ENCODE measurements around the gene HLA-DQB2. TPM values are rescaled to one million over a fixed set of nuclear protein-coding genes. Genes with fewer than 3 reads are reported as not detected.
A peak's percentile ranks its signal among the peaks of the same experiment; 100 is the strongest.
"Not testable (repeated sequence)": the region's sequence is repeated elsewhere in the genome, so short reads cannot be mapped to it uniquely, and the experiment has no call there.

Gene HLA-DQB2
- total RNA-seq (2022) (not detected in 2 replicates), Bru-seq, nascent RNA (not detected), BruChase-seq, experiment 1, labeled RNA remaining after a 6-hour chase (not detected), BruChase-seq, experiment 2, labeled RNA remaining after a 2-hour chase (not detected)
- long read RNA-seq: 0 reads

DNA sequence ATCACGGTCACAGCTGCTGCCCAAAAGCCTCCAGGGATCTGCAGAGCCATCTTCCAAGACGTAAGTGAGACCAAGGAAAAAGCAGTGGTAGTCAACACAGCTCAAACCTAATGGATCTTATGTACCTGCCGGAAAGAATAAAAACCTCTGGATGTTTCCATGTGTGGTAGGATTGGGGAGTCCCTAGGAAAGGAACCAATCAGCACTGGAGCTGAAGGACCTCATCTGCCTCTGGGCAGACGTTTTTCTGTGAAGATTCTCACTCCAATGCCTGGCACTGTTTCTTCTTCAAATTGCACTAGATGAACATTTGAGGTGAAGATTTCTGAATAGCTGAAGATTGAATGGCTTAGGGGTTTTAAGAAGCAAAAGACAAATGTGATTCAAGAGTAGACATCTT lies at the start of gene HLA-DQB2:
TSS of gene HLA-DQB2 (minus strand) at position 112 of the 400 bp plus-strand sequence. CDS start at position 50, 62 bp downstream.
- no TSS peak for BruUV-seq (replicated peaks)
- H3K27ac Mint-ChIP-seq (ENCODE audit: low read depth, unreplicated experiment): no peak within 1 kb of the TSS
- intact Hi-C loops (cut with micrococcal nuclease): no loop called here
- ChIA-PET CTCF (no interaction called here), POLR2A (no interaction called here)
- H3K9me3 Mint-ChIP-seq (ENCODE audit: unreplicated experiment): no peaks in the 10 kb centered on the region
- H3K36me3 Mint-ChIP-seq (ENCODE audit: insufficient read depth, unreplicated experiment): no peaks in the 10 kb centered on the region
- TF ChIP-seq, protein P1, sequence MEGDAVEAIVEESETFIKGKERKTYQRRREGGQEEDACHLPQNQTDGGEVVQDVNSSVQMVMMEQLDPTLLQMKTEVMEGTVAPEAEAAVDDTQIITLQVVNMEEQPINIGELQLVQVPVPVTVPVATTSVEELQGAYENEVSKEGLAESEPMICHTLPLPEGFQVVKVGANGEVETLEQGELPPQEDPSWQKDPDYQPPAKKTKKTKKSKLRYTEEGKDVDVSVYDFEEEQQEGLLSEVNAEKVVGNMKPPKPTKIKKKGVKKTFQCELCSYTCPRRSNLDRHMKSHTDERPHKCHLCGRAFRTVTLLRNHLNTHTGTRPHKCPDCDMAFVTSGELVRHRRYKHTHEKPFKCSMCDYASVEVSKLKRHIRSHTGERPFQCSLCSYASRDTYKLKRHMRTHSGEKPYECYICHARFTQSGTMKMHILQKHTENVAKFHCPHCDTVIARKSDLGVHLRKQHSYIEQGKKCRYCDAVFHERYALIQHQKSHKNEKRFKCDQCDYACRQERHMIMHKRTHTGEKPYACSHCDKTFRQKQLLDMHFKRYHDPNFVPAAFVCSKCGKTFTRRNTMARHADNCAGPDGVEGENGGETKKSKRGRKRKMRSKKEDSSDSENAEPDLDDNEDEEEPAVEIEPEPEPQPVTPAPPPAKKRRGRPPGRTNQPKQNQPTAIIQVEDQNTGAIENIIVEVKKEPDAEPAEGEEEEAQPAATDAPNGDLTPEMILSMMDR (IDR thresholded peaks at IDR 0.05; ENCODE audit: unreplicated experiment): no peak
- H3K4me1 Mint-ChIP-seq (ENCODE audit: insufficient read depth, unreplicated experiment): no peaks in the 10 kb centered on the region
- peak; percentile 10 for DNase-seq (ENCODE audit: unreplicated experiment)
- no peak within 1 kb of the TSS for H3K4me3 Mint-ChIP-seq (ENCODE audit: unreplicated experiment)
- peaks cover 100% of the 10 kb centered on the region for H3K27me3 Mint-ChIP-seq (ENCODE audit: insufficient read depth, unreplicated experiment)

DNA sequence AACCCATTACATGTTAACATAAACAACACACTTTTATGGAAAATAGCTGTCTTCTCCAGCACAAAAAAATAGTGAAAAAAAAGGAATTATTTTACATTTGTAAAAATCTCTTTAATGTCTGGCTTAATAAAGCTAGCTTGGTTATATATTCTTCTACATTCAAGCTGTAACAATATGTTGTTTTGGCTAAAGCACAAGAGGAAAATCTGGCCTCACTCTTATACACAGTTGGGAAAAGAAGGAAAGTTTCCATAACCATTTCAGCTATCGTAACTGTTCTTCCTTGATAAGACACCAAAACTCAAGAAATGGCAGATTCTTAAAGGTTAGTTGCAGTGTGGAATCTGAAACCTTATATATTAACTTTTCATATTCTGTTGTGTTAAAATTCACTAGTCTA lies 45.8 kb upstream of the HLA-DQB2 start:
- Mint-ChIP-seq H3K4me1 (ENCODE audit: insufficient read depth, unreplicated experiment) (no peaks in the 10 kb centered on the region), H3K27ac (ENCODE audit: low read depth, unreplicated experiment) (no peak overlapping the region), H3K4me3 (ENCODE audit: unreplicated experiment) (no peak overlapping the region), H3K27me3 (ENCODE audit: insufficient read depth, unreplicated experiment) (peaks cover 28% of the 10 kb centered on the region), H3K36me3 (ENCODE audit: insufficient read depth, unreplicated experiment) (no peaks in the 10 kb centered on the region), H3K9me3 (ENCODE audit: unreplicated experiment) (no peaks in the 10 kb centered on the region)
- BruUV-seq (replicated peaks): no TSS peak
- TF ChIP-seq, protein P1 (IDR thresholded peaks at IDR 0.05; ENCODE audit: unreplicated experiment): no peak
- intact Hi-C loops (cut with micrococcal nuclease): no loop called here
- ChIA-PET CTCF (interaction anchor here (0.7 kb wide), 3 partner anchors 24 to 279 kb away, joined by 3 read pairs; partner anchors contain the start of genes HLA-DRB5 and TAP2), POLR2A (interaction anchor here (0.9 kb wide), 1 partner anchor 11 kb away, joined by 4 read pairs; no protein-coding TSS in a partner anchor)
- no peak for DNase-seq (ENCODE audit: unreplicated experiment)

DNA sequence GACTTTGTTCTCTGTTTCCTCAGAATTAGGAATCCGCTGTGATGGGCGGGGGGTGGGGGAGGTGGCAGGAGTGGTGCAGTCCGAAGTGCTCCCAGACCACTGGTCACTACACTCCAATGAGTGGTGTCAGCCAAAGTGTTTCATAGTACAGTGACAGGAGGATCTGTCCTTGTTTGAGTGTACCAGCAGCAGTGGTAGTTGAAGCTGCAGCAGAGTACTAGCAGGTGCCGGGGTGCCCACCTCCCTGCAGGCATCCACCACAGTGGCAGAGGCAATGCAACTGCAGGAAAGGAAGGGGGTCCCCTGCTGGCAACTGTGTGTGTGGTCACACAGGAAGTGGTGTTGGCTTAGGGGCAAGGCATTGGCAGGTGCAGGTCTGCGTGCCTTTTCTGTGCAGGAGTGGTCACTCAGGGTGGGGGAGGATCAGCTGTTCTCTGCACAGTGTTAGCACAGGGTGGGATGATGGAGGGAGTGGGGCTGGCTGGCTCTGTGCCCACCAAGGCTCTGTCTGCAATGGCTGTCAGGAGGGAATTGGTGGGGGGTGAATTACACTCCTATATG lies 43.8 kb upstream of the HLA-DQB2 start:
- CTCF ChIA-PET: interaction anchor here (0.6 to 1.4 kb wide), 4 partner anchors 9 to 61 kb away, joined by 3 to 6 read pairs (median 4); partner anchors contain the start of gene TAP1
- Mint-ChIP-seq H3K4me1 (ENCODE audit: insufficient read depth, unreplicated experiment) (no peaks in the 10 kb centered on the region), H3K27me3 (ENCODE audit: insufficient read depth, unreplicated experiment) (peaks cover 48% of the 10 kb centered on the region), H3K27ac (ENCODE audit: low read depth, unreplicated experiment) (no peak overlapping the region), H3K36me3 (ENCODE audit: insufficient read depth, unreplicated experiment) (no peaks in the 10 kb centered on the region), H3K4me3 (ENCODE audit: unreplicated experiment) (no peak overlapping the region), H3K9me3 (ENCODE audit: unreplicated experiment) (no peaks in the 10 kb centered on the region)
- intact Hi-C loops (cut with micrococcal nuclease): no loop called here
- no TSS peak for BruUV-seq (replicated peaks)
- TF ChIP-seq, protein P1 (IDR thresholded peaks at IDR 0.05; ENCODE audit: unreplicated experiment): no peak
- DNase-seq (ENCODE audit: unreplicated experiment): no peak
- POLR2A ChIA-PET: no interaction called here

DNA sequence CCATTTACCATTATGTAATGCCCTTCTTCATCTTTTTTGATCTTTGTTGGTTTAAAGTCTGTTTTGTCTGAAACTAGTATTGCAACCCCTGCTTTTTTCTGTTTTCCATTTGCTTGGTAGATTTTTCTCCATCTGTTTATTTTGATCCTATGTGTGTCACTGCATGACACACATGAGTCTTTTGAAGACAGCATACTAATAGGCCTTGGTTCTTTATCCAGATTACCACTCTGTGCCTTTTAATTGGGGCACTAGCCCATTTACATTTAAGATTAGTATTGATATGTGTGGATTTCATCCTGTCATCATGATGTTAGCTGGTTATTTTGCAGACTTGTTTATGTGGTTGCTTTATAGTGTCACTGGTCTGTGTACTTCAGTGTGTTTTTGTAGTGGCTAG lies 42.1 kb upstream of the HLA-DQB2 start:
- CTCF ChIA-PET: interaction anchor here (0.7 to 1.4 kb wide), 2 partner anchors 63 to 376 kb away, joined by 3 to 6 read pairs; no protein-coding TSS in a partner anchor
- H3K9me3 Mint-ChIP-seq (ENCODE audit: unreplicated experiment); intact Hi-C loops (cut with micrococcal nuclease); H3K4me1 Mint-ChIP-seq (ENCODE audit: insufficient read depth, unreplicated experiment); H3K27ac Mint-ChIP-seq (ENCODE audit: low read depth, unreplicated experiment); H3K4me3 Mint-ChIP-seq (ENCODE audit: unreplicated experiment); BruUV-seq (replicated peaks); POLR2A ChIA-PET; H3K36me3 Mint-ChIP-seq (ENCODE audit: insufficient read depth, unreplicated experiment); DNase-seq (ENCODE audit: unreplicated experiment): not testable (repeated sequence)
- peaks cover 62% of the 10 kb centered on the region for H3K27me3 Mint-ChIP-seq (ENCODE audit: insufficient read depth, unreplicated experiment)
